Measurements from ENCODE around the gene ASTN2. TPM values are rescaled to one million over a fixed set of nuclear protein-coding genes. Genes with fewer than 3 reads are reported as not detected.
A peak's percentile ranks its signal among the peaks of the same experiment; 100 is the strongest.

The ASTN2 gene
- total RNA-seq, 6 experiments from 2014 or later = 0.91 to 3.1 (median 2.5) TPM

DNA sequence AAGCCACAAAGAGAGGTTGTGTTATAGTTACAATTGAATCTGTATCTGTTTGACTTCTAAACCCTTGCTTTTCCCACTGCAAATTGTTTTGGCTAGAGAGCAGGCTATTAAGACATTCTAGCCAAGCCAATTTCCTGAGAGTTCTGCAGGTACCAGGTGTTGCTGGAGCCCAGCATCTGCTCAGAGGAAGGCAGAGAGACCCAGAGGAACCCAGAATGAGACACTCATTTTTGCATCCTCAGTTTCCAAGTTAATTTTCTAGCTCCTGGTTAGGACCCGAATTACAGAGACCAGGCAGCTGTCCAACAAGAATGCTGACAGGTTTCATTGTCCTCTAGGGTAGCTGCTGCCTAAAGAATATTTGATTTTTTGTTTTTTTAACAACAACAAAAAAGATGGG is 461.6 kb downstream of the ASTN2 start:
- no peak for ATAC-seq

DNA sequence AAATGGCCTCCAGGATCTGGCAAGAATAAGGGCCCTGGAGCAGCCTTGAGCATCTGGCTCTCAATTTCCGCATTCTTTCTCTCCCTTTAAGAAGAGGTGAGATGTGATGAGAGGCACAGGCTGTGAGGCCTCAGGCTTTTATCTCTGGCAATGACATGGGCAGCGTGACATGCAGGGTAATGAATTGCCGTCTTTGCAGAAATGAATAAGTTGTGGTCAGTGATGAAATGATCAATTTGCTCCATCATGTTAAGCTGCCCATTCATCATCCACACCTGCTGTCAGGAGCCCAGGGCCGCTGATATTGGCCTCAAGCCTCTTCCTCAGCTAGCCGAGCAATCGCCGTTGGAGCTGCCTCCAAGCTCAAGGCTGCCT is 462.4 kb downstream of the ASTN2 start:
- 58% methylated on average over 2 of the region's 7 CpGs for WGBS (ENCODE audit: insufficient coverage, low coverage, low lambda C conversion rate, missing lambda C conversion rate)
- DNase-seq (no peak), ATAC-seq (no peak)
- Histone ChIP-seq H3K4me1 (no peaks in the 10 kb centered on the region), H3K27ac (no peak overlapping the region), H3K36me3 (no peaks in the 10 kb centered on the region), H3K27me3 (no peaks in the 10 kb centered on the region), H3K4me3 (no peak overlapping the region), H3K9me3 (no peaks in the 10 kb centered on the region)
- TF ChIP-seq POLR2A (IDR thresholded peaks at IDR 0.05) = no peak
- TF ChIP-seq, protein P1, sequence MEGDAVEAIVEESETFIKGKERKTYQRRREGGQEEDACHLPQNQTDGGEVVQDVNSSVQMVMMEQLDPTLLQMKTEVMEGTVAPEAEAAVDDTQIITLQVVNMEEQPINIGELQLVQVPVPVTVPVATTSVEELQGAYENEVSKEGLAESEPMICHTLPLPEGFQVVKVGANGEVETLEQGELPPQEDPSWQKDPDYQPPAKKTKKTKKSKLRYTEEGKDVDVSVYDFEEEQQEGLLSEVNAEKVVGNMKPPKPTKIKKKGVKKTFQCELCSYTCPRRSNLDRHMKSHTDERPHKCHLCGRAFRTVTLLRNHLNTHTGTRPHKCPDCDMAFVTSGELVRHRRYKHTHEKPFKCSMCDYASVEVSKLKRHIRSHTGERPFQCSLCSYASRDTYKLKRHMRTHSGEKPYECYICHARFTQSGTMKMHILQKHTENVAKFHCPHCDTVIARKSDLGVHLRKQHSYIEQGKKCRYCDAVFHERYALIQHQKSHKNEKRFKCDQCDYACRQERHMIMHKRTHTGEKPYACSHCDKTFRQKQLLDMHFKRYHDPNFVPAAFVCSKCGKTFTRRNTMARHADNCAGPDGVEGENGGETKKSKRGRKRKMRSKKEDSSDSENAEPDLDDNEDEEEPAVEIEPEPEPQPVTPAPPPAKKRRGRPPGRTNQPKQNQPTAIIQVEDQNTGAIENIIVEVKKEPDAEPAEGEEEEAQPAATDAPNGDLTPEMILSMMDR (IDR thresholded peaks at IDR 0.05) = no peak
- intact Hi-C loops (cut with DNase I) = no loop called here

More for the DNA sequence above, 461.6 kb downstream of the ASTN2 start:
- TF ChIP-seq, protein P1 (IDR thresholded peaks at IDR 0.05) = no peak
- no peak for TF ChIP-seq POLR2A (IDR thresholded peaks at IDR 0.05)
- Histone ChIP-seq H3K27me3 (no peaks in the 10 kb centered on the region), H3K9me3 (no peaks in the 10 kb centered on the region), H3K4me3 (no peak overlapping the region), H3K4me1 (no peaks in the 10 kb centered on the region), H3K36me3 (no peaks in the 10 kb centered on the region), H3K27ac (no peak overlapping the region)
- WGBS (ENCODE audit: insufficient coverage, low coverage, low lambda C conversion rate, missing lambda C conversion rate) = 33% methylated on average over 1 of the region's 1 CpG
- DNase-seq = no peak
- intact Hi-C loops (cut with DNase I) = no loop called here

DNA sequence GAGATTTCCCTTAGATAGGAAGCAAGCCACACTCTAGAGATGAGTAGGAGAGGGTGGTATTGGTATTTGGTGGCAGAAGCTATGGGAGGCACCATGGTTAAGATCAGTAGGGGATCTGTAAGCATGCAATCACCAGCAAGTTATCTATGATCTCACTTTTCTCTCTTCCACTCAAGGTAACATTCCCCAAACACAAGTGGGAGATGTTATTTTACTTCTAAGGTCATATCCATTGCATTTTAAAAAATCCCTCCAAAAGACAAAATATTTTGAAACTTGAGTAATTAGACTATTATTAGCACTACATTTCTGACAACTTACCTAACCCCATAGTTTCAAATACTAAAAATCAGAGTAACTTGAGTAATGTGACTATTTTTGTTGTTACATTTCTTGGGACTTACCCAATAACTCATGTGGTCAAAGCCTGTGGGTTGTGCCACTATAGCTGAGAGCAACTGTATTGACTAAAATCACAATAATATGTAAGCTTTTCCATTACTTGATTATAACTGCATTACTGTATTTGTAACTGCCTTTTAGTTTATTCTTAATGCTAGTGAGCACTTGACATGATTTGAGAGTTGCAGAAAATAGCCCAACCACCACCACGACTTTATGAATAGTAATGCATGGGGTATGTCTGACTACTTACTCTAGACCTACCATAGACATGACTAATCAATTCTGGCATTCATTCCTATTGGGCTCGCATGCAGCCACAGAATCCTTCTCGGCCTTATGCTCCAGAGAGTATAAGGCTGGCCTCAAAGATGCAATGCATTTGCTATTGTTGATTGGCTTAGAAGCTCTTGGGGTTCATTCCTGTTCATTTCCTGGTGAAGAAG is 463.0 kb downstream of the ASTN2 start:
- intact Hi-C loops (cut with DNase I) = no loop called here
- Histone ChIP-seq H3K4me3 (no peak overlapping the region), H3K27ac (no peak overlapping the region), H3K9me3 (no peaks in the 10 kb centered on the region), H3K36me3 (no peaks in the 10 kb centered on the region), H3K4me1 (no peaks in the 10 kb centered on the region), H3K27me3 (no peaks in the 10 kb centered on the region)
- 71% methylated on average over 3 of the region's 3 CpGs for WGBS (ENCODE audit: insufficient coverage, low coverage, low lambda C conversion rate, missing lambda C conversion rate)
- ATAC-seq (no peak), DNase-seq (no peak)
- TF ChIP-seq, protein P1 (IDR thresholded peaks at IDR 0.05) = no peak
- no peak for TF ChIP-seq POLR2A (IDR thresholded peaks at IDR 0.05)

DNA sequence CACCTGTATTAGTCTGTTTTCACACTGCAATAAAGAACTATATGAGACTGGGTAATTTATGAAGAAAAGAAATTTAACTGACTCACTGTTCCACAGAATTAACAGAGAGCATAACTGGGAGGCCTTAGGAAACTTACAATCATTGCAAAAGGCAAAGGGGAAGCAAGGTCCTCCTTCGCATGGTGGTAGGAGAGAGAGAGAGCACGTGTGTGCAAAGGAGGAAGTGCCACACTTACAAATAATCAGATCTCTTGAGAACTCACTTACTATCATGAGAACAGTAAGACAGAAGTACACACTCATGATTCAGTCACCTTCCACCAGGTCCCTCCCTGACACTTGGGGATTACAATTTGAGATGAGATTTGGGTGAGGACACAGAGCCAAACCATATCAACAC is 469.0 kb downstream of the ASTN2 start:
- intact Hi-C loops (cut with DNase I) = no loop called here
- no peaks in the 10 kb centered on the region for H3K27me3 ChIP-seq

DNA sequence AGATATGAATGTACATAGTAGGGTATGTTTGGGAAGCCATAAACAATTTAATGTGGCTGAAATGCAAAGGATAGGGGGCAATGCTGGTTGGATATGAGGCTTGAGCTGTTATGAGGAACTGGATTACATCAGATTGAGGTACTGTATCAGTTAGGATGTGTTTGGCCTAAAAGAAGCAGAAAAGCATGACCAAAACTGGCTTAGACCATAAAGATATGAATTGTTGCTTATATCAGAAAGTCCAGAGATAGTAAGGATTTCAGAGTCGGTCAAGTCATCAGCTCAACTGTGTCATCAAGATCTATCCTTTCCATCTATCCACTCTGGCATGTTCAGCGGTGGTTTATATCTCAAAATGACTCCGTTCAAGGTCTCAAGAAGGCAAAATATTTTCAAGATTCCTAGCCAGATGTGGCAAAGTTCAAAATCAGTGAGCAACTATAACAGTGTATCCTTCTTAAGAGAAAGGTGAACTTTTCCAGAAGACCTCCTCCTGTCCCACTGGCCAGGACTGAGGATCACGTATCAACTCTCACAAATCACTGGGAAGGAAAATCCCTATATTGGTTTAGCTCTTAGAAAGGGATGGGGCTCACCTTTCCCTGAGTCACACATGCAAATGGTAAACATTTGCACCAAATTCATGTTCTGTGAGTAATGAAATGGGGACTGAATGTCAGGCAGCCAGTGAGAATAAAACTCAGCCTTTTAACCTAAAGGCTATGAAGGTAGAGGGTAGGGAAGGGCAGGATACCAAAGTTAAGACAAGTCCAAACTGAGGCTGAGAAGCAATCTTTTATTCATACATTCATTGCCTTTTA is 469.9 kb downstream of the ASTN2 start:
- Histone ChIP-seq H3K36me3 (no peaks in the 10 kb centered on the region), H3K27me3 (no peaks in the 10 kb centered on the region), H3K9me3 (no peaks in the 10 kb centered on the region), H3K4me1 (no peaks in the 10 kb centered on the region), H3K27ac (no peak overlapping the region), H3K4me3 (no peak overlapping the region)
- no peak for DNase-seq
- TF ChIP-seq, protein P1 (IDR thresholded peaks at IDR 0.05) = no peak
- TF ChIP-seq POLR2A (IDR thresholded peaks at IDR 0.05) = no peak
- no peak for ATAC-seq
- intact Hi-C loops (cut with DNase I) = no loop called here
- WGBS (ENCODE audit: insufficient coverage, low coverage, low lambda C conversion rate, missing lambda C conversion rate) = 56% methylated on average over 4 of the region's 4 CpGs

More for the DNA sequence above, 469.0 kb downstream of the ASTN2 start:
- H3K4me1 ChIP-seq = no peaks in the 10 kb centered on the region
- no peaks in the 10 kb centered on the region for H3K9me3 ChIP-seq
- H3K27ac ChIP-seq = no peak overlapping the region
- no peaks in the 10 kb centered on the region for H3K36me3 ChIP-seq
- no peak overlapping the region for H3K4me3 ChIP-seq
- TF ChIP-seq POLR2A (IDR thresholded peaks at IDR 0.05) = no peak
- 20% methylated on average over 2 of the region's 2 CpGs for whole genome bisulfite sequencing (ENCODE audit: insufficient coverage, low coverage, low lambda C conversion rate, missing lambda C conversion rate)
- ATAC-seq (peak in 3 of 4 donors; percentile 30 to 52 (median 48)), DNase-seq (no peak)

Data from right lobe of liver (tissue), 6 donors.